A204.1 (cell line): ENCODE results near the gene UBE3B.

Experiments
- FAIRE-seq: peaks from 2 replicates; lab custom pipeline; 2012; peaks lifted over from hg19 to GRCh38; lab: Jason Lieb, UNC

Gene UBE3B

GRCh38 chr12:109475121-109475520 lies 2.3 kb upstream of the UBE3B start:
- no peak for FAIRE-seq

- FAIRE-seq, result no peak
These were observed 1.2 kb upstream of the UBE3B start for GRCh38 chr12:109475993-109476806.

GRCh38 chr12:109476807-109477184 lies 638 bp upstream of the UBE3B start:
- FAIRE-seq, result no peak

- no peak for FAIRE-seq
These were observed 505 bp downstream of the UBE3B start for GRCh38 chr12:109477963-109478315.

- no peak for FAIRE-seq
These were observed 2.3 kb downstream of the UBE3B start for GRCh38 chr12:109479761-109480160.

- FAIRE-seq, result no peak
These were observed 2.9 kb downstream of the UBE3B start for GRCh38 chr12:109480356-109480755.

DNA sequence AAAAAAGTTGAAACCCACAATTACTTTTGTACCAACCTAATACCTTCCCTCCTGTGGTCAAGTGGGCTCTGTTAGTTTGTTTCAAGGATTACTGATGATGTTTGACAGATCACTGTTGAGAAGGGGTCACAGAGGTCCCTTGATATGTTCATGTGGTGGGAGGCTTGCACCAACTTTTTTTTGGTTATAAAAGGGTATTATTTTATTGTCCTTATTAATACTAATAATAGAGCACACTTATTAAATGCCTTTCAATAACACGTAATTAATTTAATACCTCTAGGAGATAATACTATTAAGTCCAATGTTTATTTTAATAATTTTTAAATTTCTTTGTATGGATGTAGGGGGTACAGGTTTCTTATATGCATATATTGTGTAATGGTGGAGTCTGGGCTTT lies 4.4 kb downstream of the UBE3B start:
- no peak for FAIRE-seq

DNA sequence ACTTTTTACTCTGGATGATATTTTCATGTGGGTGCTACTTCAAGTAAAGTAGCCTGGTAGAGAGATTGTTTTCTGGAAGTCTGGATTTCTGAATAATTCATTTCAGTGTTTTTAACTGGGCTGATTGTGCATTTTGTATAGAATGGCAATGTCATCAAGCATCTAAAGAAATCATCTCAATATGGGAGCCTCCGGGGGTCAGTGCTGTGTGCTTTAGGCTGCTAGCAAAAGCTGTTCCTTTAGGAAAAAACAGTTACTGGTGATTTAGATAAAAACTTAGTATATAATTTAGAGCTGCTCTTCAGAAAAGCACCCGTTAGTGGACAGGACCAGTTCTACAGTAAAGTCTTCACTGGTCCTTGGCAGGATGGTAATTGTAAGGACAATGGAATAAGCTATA lies 5.1 kb downstream of the UBE3B start:
- FAIRE-seq, result no peak

DNA sequence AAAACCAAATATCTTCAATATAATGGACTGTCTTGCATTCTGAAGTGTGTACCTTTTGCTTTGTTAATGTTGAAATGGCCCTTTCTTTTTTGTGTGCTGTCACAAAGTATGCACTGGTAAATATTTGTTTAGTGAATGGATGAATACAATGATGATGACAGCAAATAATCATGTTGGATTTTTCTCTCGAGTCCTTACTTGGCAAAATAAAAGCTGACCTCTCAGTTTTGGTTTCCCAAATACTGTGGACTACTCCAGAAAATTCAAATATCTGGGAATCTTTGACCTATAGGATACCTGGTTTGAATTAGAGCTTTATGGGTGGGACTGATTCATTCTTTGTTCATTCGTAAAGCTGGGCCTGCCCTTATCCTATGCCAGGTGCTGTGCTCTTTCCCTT lies 5.5 kb downstream of the UBE3B start:
- FAIRE-seq, result no peak

DNA sequence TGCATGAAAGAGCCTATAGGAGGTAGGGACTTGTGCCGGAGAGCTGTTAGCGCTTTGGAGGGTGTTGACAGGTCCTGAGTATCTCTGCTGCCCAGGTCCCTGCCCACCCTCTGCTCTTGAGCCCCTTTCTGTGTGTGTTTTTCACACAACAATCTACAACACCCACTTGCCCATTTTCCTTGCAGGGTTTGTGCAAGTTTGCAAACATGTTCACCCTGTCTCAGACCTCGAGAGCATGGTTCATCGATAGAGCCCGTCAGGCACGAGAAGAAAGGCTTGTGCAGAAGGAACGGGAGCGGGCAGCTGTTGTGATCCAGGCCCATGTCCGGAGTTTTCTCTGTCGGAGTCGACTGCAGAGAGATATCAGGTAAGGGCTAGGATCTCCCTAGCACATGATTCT lies 5.9 kb downstream of the UBE3B start:
- no peak for FAIRE-seq

DNA sequence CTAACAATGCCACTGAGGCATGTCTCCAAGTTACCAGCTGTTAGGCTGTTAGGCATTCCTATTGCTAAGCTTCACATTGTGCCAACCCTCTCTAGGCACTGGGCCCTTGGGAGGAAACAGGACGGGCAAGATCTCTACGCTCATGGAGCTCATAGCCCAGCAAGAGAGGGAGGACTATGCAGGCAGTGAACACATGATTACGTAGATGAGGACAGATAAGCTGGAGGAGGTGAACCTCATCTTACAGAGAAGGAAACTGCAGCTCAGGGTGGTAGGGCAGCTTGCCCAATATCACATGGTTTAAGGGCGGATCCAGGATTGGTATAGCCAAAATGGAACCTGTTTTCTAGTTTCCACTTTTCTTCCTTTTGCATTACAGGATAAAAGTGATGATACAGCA lies 7.8 kb downstream of the UBE3B start:
- FAIRE-seq, result no peak

DNA sequence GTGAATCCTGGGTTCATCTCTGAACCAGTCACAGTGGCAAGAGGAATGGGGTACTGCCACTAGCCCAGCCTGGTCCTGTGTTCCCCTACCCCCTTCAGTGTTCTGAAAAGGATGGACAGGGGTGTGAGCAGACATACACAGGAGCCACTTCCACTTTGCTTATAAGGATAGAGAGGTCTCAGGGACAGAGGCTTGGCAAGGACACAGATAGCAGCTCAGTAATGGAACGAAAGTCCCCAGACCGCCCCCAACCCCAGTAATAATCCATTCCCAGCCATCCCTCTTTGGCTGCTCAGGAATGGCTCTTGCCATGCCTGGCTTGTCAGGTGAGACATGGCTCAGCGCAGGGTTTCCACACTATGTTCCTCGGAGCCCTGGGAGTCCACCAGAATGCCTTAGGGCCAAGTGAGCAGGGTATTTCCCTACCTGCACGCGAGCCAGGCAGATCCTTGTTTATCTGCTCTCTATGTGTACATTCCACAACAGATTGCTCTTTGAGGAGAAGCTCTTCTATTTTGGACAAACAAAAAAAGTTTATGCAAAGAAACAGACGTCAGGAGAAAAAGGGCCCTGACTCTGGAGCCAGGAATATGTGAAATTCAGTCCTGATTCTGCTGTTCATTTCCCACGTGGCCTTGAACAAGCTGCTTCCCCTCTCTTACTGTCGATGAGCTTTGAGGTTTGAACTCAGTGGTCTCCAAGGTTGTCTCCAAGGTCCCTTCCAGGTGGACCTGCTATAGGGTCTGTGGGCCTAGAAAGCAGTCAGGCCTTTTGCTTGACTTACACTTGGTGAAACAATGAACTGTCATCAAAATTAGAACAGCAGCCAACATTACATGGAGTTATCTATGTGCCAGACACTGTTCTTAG lies 10.0 kb downstream of the UBE3B start:
- FAIRE-seq, result no peak

- no peak for FAIRE-seq
These were observed 10.7 kb downstream of the UBE3B start for GRCh38 chr12:109488051-109488665.

GRCh38 chr12:109489016-109489954 lies 11.9 kb downstream of the UBE3B start:
- no peak for FAIRE-seq

GRCh38 chr12:109489955-109490565 lies 12.6 kb downstream of the UBE3B start:
- no peak for FAIRE-seq

DNA sequence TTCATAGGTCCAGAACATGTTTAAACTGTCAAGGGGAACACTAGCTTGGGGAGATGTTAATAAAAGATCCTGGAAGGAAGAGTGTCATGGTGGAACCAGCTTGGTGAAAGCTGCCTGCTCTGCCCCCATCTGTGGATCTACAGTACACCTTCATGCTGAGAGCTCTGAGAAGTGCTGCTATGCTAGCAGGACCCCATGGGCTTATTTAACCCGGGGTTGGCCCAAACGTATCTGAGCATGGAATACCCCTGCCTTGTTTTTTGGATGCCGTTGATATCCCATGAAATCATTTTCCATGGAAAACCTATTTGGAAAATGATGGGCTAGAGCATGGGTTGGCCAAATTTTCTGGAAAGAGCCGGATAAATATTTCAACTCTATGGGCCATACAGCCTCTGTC lies 14.2 kb downstream of the UBE3B start:
- FAIRE-seq, result no peak

DNA sequence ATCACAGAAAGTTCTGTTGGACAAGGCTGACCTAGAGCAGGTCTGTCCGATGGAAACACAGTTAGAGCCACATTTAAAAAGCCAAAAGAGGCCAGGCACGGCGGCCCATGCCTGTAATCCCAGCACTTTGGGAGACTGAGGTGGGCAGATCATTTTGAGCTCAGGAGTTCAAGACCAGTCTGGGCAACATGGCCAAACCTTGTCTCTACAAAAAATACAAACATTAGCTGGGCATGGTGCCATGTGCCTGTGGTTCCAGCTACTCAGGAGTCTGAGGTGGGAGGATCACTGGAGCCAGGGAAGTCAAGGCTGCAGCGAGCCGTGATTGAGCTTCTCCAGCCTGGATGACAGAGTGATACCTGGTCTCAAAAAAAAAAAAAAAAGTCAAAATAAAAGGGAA lies 14.9 kb downstream of the UBE3B start:
- no peak for FAIRE-seq

GRCh38 chr12:109493090-109493489 lies 15.7 kb downstream of the UBE3B start:
- FAIRE-seq, result no peak

DNA sequence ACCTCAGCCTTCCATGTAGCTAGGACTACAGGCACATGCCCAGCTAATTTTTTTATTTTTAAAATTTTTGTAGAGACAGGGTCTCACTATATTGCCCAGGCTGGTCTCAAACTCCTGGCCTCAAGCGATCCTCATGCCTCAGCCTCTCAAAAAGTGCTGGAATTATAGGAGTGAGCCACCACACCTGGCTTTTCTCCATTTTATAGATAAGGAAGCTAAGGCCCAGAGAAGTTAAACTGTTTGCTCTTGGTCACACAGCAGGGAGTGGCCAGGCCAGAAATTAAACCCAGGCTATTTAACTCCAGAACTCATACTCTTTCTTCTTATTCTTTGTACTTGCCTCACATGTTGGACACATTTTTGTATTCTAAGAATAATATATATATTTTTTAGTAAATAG lies 16.5 kb downstream of the UBE3B start:
- FAIRE-seq, result no peak

DNA sequence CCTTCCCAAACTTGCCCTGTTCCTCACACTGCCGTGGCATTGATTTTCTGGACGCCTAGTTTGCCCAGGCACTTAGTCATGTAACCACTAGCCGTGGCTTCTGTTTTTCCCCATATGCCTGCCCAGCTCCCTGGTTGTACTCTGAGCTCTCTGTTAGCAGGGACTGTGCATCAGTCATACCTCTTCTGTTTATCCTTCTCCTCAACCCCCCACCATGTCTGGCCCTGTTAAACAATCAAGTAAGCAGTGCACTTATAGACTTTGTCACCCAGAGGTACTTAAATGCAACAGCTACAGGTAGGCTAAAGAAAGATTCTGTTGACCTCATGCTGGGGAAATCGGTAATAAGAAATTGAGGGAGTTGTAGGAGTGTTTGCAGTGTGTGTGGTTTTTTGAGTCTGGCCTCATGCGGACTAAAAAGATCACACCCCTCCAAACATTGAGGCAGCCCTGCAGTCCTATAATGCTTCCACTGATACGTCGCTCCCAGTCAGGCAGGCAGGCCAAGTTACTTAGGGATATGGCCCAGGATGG lies 17.0 kb downstream of the UBE3B start:
- no peak for FAIRE-seq

DNA sequence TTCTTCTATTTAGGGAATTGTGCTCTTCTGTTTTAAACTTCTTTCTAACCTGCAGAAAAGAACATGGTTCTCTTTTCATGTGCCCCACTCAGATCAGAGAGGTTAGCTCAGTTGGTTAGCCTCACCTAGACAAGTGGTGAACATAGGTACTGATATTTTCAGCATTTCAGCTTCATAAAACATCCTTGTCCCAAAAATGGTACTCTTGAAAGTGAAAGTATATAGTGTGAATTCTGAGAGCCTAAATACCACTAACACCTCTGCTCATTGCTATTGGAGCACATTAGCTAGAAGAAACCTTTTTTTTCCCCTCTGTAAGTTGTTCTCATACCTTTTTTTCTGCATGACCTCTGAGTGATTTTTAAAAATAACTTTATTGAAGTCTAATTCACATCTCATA lies 17.6 kb downstream of the UBE3B start:
- no peak for FAIRE-seq
